Calu3 (cell line): ENCODE results near the gene EPB41L3. TPM values are rescaled to one million over a fixed set of nuclear protein-coding genes. Genes with fewer than 3 reads are reported as not detected.

Experiments
- BruUV-seq: library from RNA; stranded (reverse); fragments of 400-500 nt; replicated peaks from 2 replicates; lab custom pipeline; 2021; lab: Mats Ljungman, UMichigan
- CTCF ChIA-PET: fragments of 300-600 bp; sonication (Branson Sonifier 250); formaldehyde crosslinking; loops from one replicate; lab custom pipeline; 2022; ENCODE audit warnings: antibody characterized with exemption; lab: Charles Lee
- DNase-seq: peaks from one replicate; pipeline ENCODE4 v3.0.0; 2022
- H3K27ac Mint-ChIP-seq: one replicate; pipeline ENCODE4 v1.8.0; 2022; ENCODE audit warnings: mixed read lengths; ENCODE audit not compliant: unreplicated experiment
- H3K27me3 Mint-ChIP-seq: one replicate; pipeline ENCODE4 v1.8.0; 2022; ENCODE audit warnings: mixed read lengths; ENCODE audit not compliant: unreplicated experiment
- H3K36me3 Mint-ChIP-seq: one replicate; pipeline ENCODE4 v1.8.0; 2022; ENCODE audit warnings: mild to moderate bottlenecking, moderate library complexity, mixed read lengths; ENCODE audit not compliant: insufficient read depth, unreplicated experiment
- H3K4me1 Mint-ChIP-seq: one replicate; pipeline ENCODE4 v1.8.0; 2022; ENCODE audit warnings: mild to moderate bottlenecking, low read depth, mixed read lengths; ENCODE audit not compliant: unreplicated experiment
- H3K4me3 Mint-ChIP-seq: one replicate; pipeline ENCODE4 v1.8.0; 2022; ENCODE audit warnings: mild to moderate bottlenecking, low read depth, moderate library complexity, mixed read lengths; ENCODE audit not compliant: unreplicated experiment
- H3K9me3 Mint-ChIP-seq: one replicate; pipeline ENCODE4 v1.8.0; 2022; ENCODE audit warnings: low read depth, mixed read lengths; ENCODE audit not compliant: unreplicated experiment
- CTCF ChIP-seq: fragments of 200-600 bp; IDR thresholded peaks from one replicate; pipeline ENCODE4 v1.8.0; 2022; ENCODE audit warnings: antibody characterized with exemption; ENCODE audit not compliant: unreplicated experiment
- intact Hi-C: fragments of 100-400 bp; cut with micrococcal nuclease; formaldehyde crosslinking; loops from one replicate; pipeline ENCODE4 v1.10.0; 2022; ENCODE audit not compliant: unreplicated experiment
- total RNA-seq: library from RNA; stranded (reverse); gene quantifications from 2 replicates; pipeline ENCODE4 v1.2.3, GENCODE V29; 2022

Gene EPB41L3
- total RNA-seq, 1 experiment from 2014 or later = not detected

GRCh38 chr18:5469340-5469739 is 74.5 kb downstream of the EPB41L3 start:
- H3K4me3 Mint-ChIP-seq = no peak overlapping the region
- BruUV-seq = no TSS peak
- H3K4me1 Mint-ChIP-seq = no peaks in the 10 kb centered on the region
- no peaks in the 10 kb centered on the region for H3K36me3 Mint-ChIP-seq
- peaks cover 3% of the 10 kb centered on the region for H3K9me3 Mint-ChIP-seq
- H3K27me3 Mint-ChIP-seq = no peaks in the 10 kb centered on the region
- no peak for DNase-seq
- CTCF ChIA-PET = interaction anchor here (0.7 kb wide), 1 partner anchor 516 kb away, joined by 4 read pairs; no protein-coding TSS in a partner anchor
- H3K27ac Mint-ChIP-seq = no peak overlapping the region
- intact Hi-C loops = no loop called here
- no peak for TF ChIP-seq CTCF

- CTCF ChIA-PET = no interaction called here
- Mint-ChIP-seq H3K27ac (no peak overlapping the region), H3K4me3 (no peak overlapping the region), H3K4me1 (no peaks in the 10 kb centered on the region), H3K27me3 (peaks cover 5% of the 10 kb centered on the region), H3K36me3 (no peaks in the 10 kb centered on the region), H3K9me3 (peaks cover 3% of the 10 kb centered on the region)
- intact Hi-C loops = no loop called here
- DNase-seq = no peak
- TF ChIP-seq CTCF = no peak
- no TSS peak for BruUV-seq
Measured at GRCh38 chr18:5468394-5468793, 75.4 kb downstream of the EPB41L3 start.

GRCh38 chr18:5467671-5468070 is 76.1 kb downstream of the EPB41L3 start:
- CTCF ChIA-PET = no interaction called here

GRCh38 chr18:5466256-5466655 is 77.5 kb downstream of the EPB41L3 start:
- TF ChIP-seq CTCF = no peak
- peaks cover 12% of the 10 kb centered on the region for H3K27me3 Mint-ChIP-seq
- BruUV-seq = no TSS peak

More at GRCh38 chr18:5467671-5468070, 76.1 kb downstream of the EPB41L3 start:
- intact Hi-C loops = no loop called here
- H3K9me3 Mint-ChIP-seq = peaks cover 6% of the 10 kb centered on the region
- no peak overlapping the region for H3K4me3 Mint-ChIP-seq
- no peaks in the 10 kb centered on the region for H3K4me1 Mint-ChIP-seq
- BruUV-seq = no TSS peak
- no peak for TF ChIP-seq CTCF
- no peak overlapping the region for H3K27ac Mint-ChIP-seq
- DNase-seq = no peak
- no peaks in the 10 kb centered on the region for H3K36me3 Mint-ChIP-seq
- peaks cover 12% of the 10 kb centered on the region for H3K27me3 Mint-ChIP-seq

More at GRCh38 chr18:5466256-5466655, 77.5 kb downstream of the EPB41L3 start:
- no peaks in the 10 kb centered on the region for H3K36me3 Mint-ChIP-seq
- no peak overlapping the region for H3K4me3 Mint-ChIP-seq
- no peaks in the 10 kb centered on the region for H3K4me1 Mint-ChIP-seq
- no peak for DNase-seq
- CTCF ChIA-PET = no interaction called here
- peaks cover 6% of the 10 kb centered on the region for H3K9me3 Mint-ChIP-seq
- intact Hi-C loops = no loop called here
- no peak overlapping the region for H3K27ac Mint-ChIP-seq
